Measurements from ENCODE around the gene CRP.

- TF ChIP-seq POLR2A (IDR thresholded peaks at IDR 0.05) (no peak), CTCF (IDR thresholded peaks at IDR 0.05) (no peak)
Observed at GRCh38 chr1:159700312-159700711, 14.1 kb downstream of the CRP start.
